HepG2 (cell line): ENCODE results near the gene VENTX. TPM values are rescaled to one million over a fixed set of nuclear protein-coding genes. Genes with fewer than 3 reads are reported as not detected.
A peak's percentile ranks its signal among the peaks of the same experiment; 100 is the strongest.

Experiments
- ATAC-seq: fragments of 200-7000 bp; cut with Tn5 transposase; 3 replicates; pipeline ENCODE4 v1.9.1; 2020; ENCODE audit warnings: mild to moderate bottlenecking, moderate library complexity
- BruUV-seq: library from RNA; stranded (reverse); fragments of 400-500 nt; replicated peaks from 2 replicates; lab custom pipeline; 2021; lab: Mats Ljungman, UMichigan
- CTCF ChIA-PET: fragments of 300-600 bp; formaldehyde crosslinking; extraction: SDS; loops from one replicate; lab custom pipeline; 2021; ENCODE audit warnings: low total read pairs, inconsistent platforms, low intra/inter-chr PET ratio; lab: Yijun Ruan, JAX
- POLR2A ChIA-PET: fragments of 350-600 bp; sonication (Branson Sonifier 250); formaldehyde crosslinking; loops from one replicate; lab custom pipeline; 2020; ENCODE audit warnings: antibody characterized with exemption, inconsistent platforms; lab: Yijun Ruan, JAX
- DNase-seq: peaks from one replicate; pipeline ENCODE4 v3.0.0-alpha.2; 2015; ENCODE audit warnings: low spot score
- FAIRE-seq: peaks from 3 replicates; lab custom pipeline; 2011; peaks lifted over from hg19 to GRCh38; lab: Jason Lieb, UNC
- H2AFZ ChIP-seq: one replicate; pipeline ENCODE4 v1.6.1; 2011; ENCODE audit warnings: low read length, inconsistent platforms
- H3K27ac ChIP-seq: fragments of 300-600 bp; 3 replicates; pipeline ENCODE4 v1.8.0; 2011; ENCODE audit warnings: mixed run types, mild to moderate bottlenecking, mixed read lengths, low read length, inconsistent platforms; ENCODE audit not compliant: insufficient read depth; ENCODE audit errors: extremely low read length
- H3K27me3 ChIP-seq, 2 experiments: fragments of 200-600 bp in 1 of 2; 2 replicates in 1 of 2; 3 replicates in 1 of 2; pipeline versions ENCODE4 v1.6.0 to v1.8.0; 2011; ENCODE audit warnings: low read length in 2 of 2, mild to moderate bottlenecking in 2 of 2, moderate library complexity in 2 of 2, inconsistent platforms in 1 of 2; ENCODE audit not compliant: insufficient read depth in 2 of 2, control insufficient read depth in 1 of 2
- H3K36me3 ChIP-seq, 2 experiments: fragments of 200-600 bp in 1 of 2; replicated peaks in 1 of 2; 2 replicates in 1 of 2; 3 replicates in 1 of 2; pipeline versions ENCODE4 v1.5.1 to v1.8.0; 2011; ENCODE audit warnings: low read length in 2 of 2, inconsistent platforms in 1 of 2; ENCODE audit not compliant: insufficient read depth in 2 of 2, control insufficient read depth in 1 of 2
- H3K4me1 ChIP-seq: 2 replicates; pipeline ENCODE4 v1.5.1; 2012; ENCODE audit warnings: low read length, inconsistent platforms; ENCODE audit not compliant: insufficient read depth
- H3K4me2 ChIP-seq: 2 replicates; pipeline ENCODE4 v1.6.0; 2011; ENCODE audit warnings: low read depth, low read length, inconsistent platforms
- H3K4me3 ChIP-seq, 3 experiments: fragments of 200-600 bp in 1 of 3; sonication (generic), shearing (Covaris generic) in 1 of 3; replicated peaks in 1 of 3; 2 replicates each; pipeline ENCODE4 v1.5.1; 2011 to 2016; ENCODE audit warnings: low read length in 3 of 3, inconsistent platforms in 2 of 3, low read depth in 2 of 3, mild to moderate bottlenecking in 2 of 3, control low read depth in 1 of 3, mixed read lengths in 1 of 3; ENCODE audit not compliant: insufficient read depth in 1 of 3
- H3K79me2 ChIP-seq: one replicate; pipeline ENCODE4 v1.6.1; 2011; ENCODE audit warnings: low read length, inconsistent platforms; ENCODE audit not compliant: insufficient read depth
- H3K9ac ChIP-seq: 2 replicates; pipeline ENCODE4 v1.6.0; 2011; ENCODE audit warnings: mild to moderate bottlenecking, low read depth, low read length, inconsistent platforms; ENCODE audit not compliant: insufficient read depth
- H3K9me3 ChIP-seq: 2 replicates; pipeline ENCODE4 v1.5.1; 2012; ENCODE audit warnings: mild to moderate bottlenecking, low read length
- H4K20me1 ChIP-seq: 2 replicates; pipeline ENCODE4 v1.6.0; 2011; ENCODE audit warnings: inconsistent platforms, mild to moderate bottlenecking, low read length, moderate library complexity; ENCODE audit not compliant: insufficient read depth
- CTCF ChIP-seq: sonication (generic); formaldehyde crosslinking; IDR thresholded peaks from 2 replicates; pipeline ENCODE4 v1.5.0; 2020; ENCODE audit warnings: mild to moderate bottlenecking, missing genetic modification reagents, moderate library complexity
- MTERF4 ChIP-seq: sonication (generic); formaldehyde crosslinking; IDR thresholded peaks from 2 replicates; pipeline ENCODE4 v1.8.0; 2023; ENCODE audit warnings: mild to moderate bottlenecking, missing genetic modification reagents
- NR1H2 ChIP-seq: sonication (generic); formaldehyde crosslinking; IDR thresholded peaks from 2 replicates; pipeline ENCODE4 v1.8.1; 2022; ENCODE audit warnings: low read depth, missing genetic modification reagents, borderline replicate concordance
- NR3C1 ChIP-seq: sonication (generic); formaldehyde crosslinking; IDR thresholded peaks from 2 replicates; pipeline ENCODE4 v1.4.0; 2020; ENCODE audit warnings: missing genetic modification reagents
- STAG1 ChIP-seq: sonication (generic); formaldehyde crosslinking; IDR thresholded peaks from 2 replicates; pipeline ENCODE4 v1.4.0; 2020; ENCODE audit warnings: missing genetic modification reagents
- TRIM22 ChIP-seq: fragments of 450-650 bp; IDR thresholded peaks from 2 replicates; pipeline ENCODE4 v1.6.1; 2017
- ZBTB33 ChIP-seq: sonication (generic); formaldehyde crosslinking; IDR thresholded peaks from 2 replicates; pipeline ENCODE4 v1.4.0; 2020; ENCODE audit warnings: missing genetic modification reagents
- ZFP36L2 ChIP-seq: sonication (generic); formaldehyde crosslinking; IDR thresholded peaks from 2 replicates; pipeline ENCODE4 v1.4.0; 2020; ENCODE audit warnings: missing genetic modification reagents
- ZNF552 ChIP-seq: sonication (generic); formaldehyde crosslinking; IDR thresholded peaks from 2 replicates; pipeline ENCODE4 v1.9.0; 2022; ENCODE audit warnings: missing genetic modification reagents, mild to moderate bottlenecking, borderline replicate concordance
- WGBS: methylation state at CpG from one replicate; pipeline ENCODE4 v1.1.6; 2017; ENCODE audit warnings: low lambda C conversion rate; 5-methylcytosine and 5-hydroxymethylcytosine counted together
- in situ Hi-C: cut with HindIII; loops from 2 replicates; pipeline ENCODE4 v1.10.0; 2017; ENCODE audit warnings: low pct_unique_long_range_greater_than_20kb; ENCODE audit not compliant: extremely low pct_ligation_motif_present
- intact Hi-C: fragments of 100-400 bp; cut with micrococcal nuclease; formaldehyde crosslinking; loops from one replicate; pipeline ENCODE4 v1.10.0; 2022; ENCODE audit not compliant: unreplicated experiment
- polyA plus RNA-seq, 8 experiments: library from polyadenylated mRNA; depleted of rRNA in 3 of 8; stranded (reverse) in 7 of 8; unstranded in 1 of 8; fragments of >200 nt; fragmentation: Illumina TruSeq in 4 of 8; extraction: Trizol in 4 of 8; gene quantifications; 2 replicates each; pipeline versions ENCODE4 v1.2.1 to v1.2.3, GENCODE V29; 2011 to 2016; ENCODE audit warnings: low read depth in 4 of 8, missing spikeins in 1 of 8, mixed read lengths in 1 of 8; ENCODE audit not compliant: insufficient read depth in 1 of 8
- total RNA-seq, 5 experiments: library from RNA; depleted of rRNA; stranded (reverse); fragments of >200 nt; fragmentation: Illumina TruSeq; extraction: Trizol; gene quantifications; 2 replicates each; pipeline ENCODE4 v1.2.3, GENCODE V29; 2016; ENCODE audit warnings: low read depth in 1 of 5

The VENTX gene
- total and polyA plus RNA-seq, 2 of the 13 experiments (the other 11 are each of a cell fraction or from before 2014, with no cell fraction given): not detected

GRCh38 chr10:133255323-133255722, 17.7 kb downstream of the VENTX start:
- no peak overlapping the region for H3K27ac ChIP-seq
- DNase-seq (no peak), ATAC-seq (no peak), FAIRE-seq (no peak)
- no TSS peak for BruUV-seq
- WGBS: 48% methylated on average over 10 of the region's 15 CpGs
- TF ChIP-seq TRIM22 (no peak), MTERF4 (no peak), NR3C1 (CRISPR knock-in tag) (no peak)
- TF ChIP-seq, all 625 proteins: peak for 0
- ChIA-PET POLR2A (no interaction called here), CTCF (no interaction called here)
- Histone ChIP-seq H3K27me3 (peaks cover 14 to 72% of the 10 kb centered on the region in 2 experiments), H3K4me3 (no peak overlapping the region), H4K20me1 (no peaks in the 10 kb centered on the region), H3K4me1 (peaks cover 30% of the 10 kb centered on the region), H3K36me3 (no peaks in the 10 kb centered on the region), H3K4me2 (no peak overlapping the region), H3K9me3 (no peaks in the 10 kb centered on the region), H2AFZ (no peak overlapping the region), H3K79me2 (no peaks in the 10 kb centered on the region), H3K9ac (no peak overlapping the region)
- intact Hi-C loops (no loop called here), in situ Hi-C loops (no loop called here)

GRCh38 chr10:133257489-133258065, 19.9 kb downstream of the VENTX start:
- no peaks in the 10 kb centered on the region for H4K20me1 ChIP-seq
- CTCF ChIA-PET: no interaction called here
- no peak overlapping the region for H3K9ac ChIP-seq
- in situ Hi-C loops: no loop called here
- BruUV-seq: no TSS peak
- H3K36me3 ChIP-seq: no peaks in the 10 kb centered on the region
- DNase-seq (no peak), ATAC-seq (peak; percentile 61), FAIRE-seq (no peak)
- intact Hi-C loops: no loop called here
- H3K4me3 ChIP-seq: peak overlapping the region in 2 of 3 experiments; percentile 32 to 63; a peak in 3 of 6 replicates
- H2AFZ ChIP-seq: peak overlapping the region; percentile 29
- 1% methylated on average over 25 of the region's 27 CpGs for WGBS
- H3K4me1 ChIP-seq: peaks cover 35% of the 10 kb centered on the region
- H3K9me3 ChIP-seq: no peaks in the 10 kb centered on the region
- H3K27me3 ChIP-seq: peaks cover 13 to 63% of the 10 kb centered on the region in 2 experiments
- peak overlapping the region; percentile 72 for H3K4me2 ChIP-seq
- H3K27ac ChIP-seq: no peak overlapping the region
- POLR2A ChIA-PET: interaction anchor here (0.7 to 1.2 kb wide), 2 partner anchors 21 to 67 kb away, joined by 3 to 6 read pairs; no protein-coding TSS in a partner anchor
- no peaks in the 10 kb centered on the region for H3K79me2 ChIP-seq
- TF ChIP-seq NR1H2 (CRISPR knock-in tag) (no peak), ZFP36L2 (no peak), ZNF552 (no peak), ZBTB33 (CRISPR knock-in tag) (0 out of 2 replicates have a peak, but pooled peaks have one; percentile 21), STAG1 (CRISPR knock-in tag) (peak; percentile 51), CTCF (CRISPR knock-in tag) (peak; percentile 67)
